ENCODE data around the gene TSHB.
A peak's percentile ranks its signal among the peaks of the same experiment; 100 is the strongest.
"Not testable (repeated sequence)": the region's sequence is repeated elsewhere in the genome, so short reads cannot be mapped to it uniquely, and the experiment has no call there.

The TSHB gene

GRCh38 chr1:115029526-115029925, at the start of gene TSHB:
Gene TSHB (plus strand): TSS chr1:115029826. CDS start chr1:115033363, 3,537 bp downstream.
- DNase-seq: no peak

- DNase-seq: no peak
Observed at GRCh38 chr1:114982251-114982650, 47.4 kb upstream of the TSHB start.

- DNase-seq: no peak
Observed at GRCh38 chr1:114986286-114986685, 43.3 kb upstream of the TSHB start.

- DNase-seq: no peak
Observed at GRCh38 chr1:114988095-114988494, 41.5 kb upstream of the TSHB start.

- DNase-seq: no peak
Observed at GRCh38 chr1:114997510-114998289, 31.9 kb upstream of the TSHB start.

GRCh38 chr1:115006191-115006590, 23.4 kb upstream of the TSHB start:
- no peak for DNase-seq

GRCh38 chr1:115012006-115012405, 17.6 kb upstream of the TSHB start:
- DNase-seq: no peak

GRCh38 chr1:115012434-115012833, 17.2 kb upstream of the TSHB start:
- DNase-seq: no peak

GRCh38 chr1:115013792-115014191, 15.8 kb upstream of the TSHB start:
- no peak for DNase-seq

- DNase-seq: not testable (repeated sequence)
Observed at GRCh38 chr1:115019549-115019948, 10.1 kb upstream of the TSHB start.

GRCh38 chr1:115021145-115021544, 8.5 kb upstream of the TSHB start:
- no peak for DNase-seq

GRCh38 chr1:115023593-115023992, 6.0 kb upstream of the TSHB start:
- DNase-seq: no peak

- DNase-seq: no peak
Observed at GRCh38 chr1:115031595-115031994, 2.0 kb downstream of the TSHB start.

- DNase-seq: no peak
Observed at GRCh38 chr1:115035652-115036051, 6.0 kb downstream of the TSHB start.

- no peak for DNase-seq
Observed at GRCh38 chr1:115036814-115037507, 7.3 kb downstream of the TSHB start.

- no peak for DNase-seq
Observed at GRCh38 chr1:115040501-115040900, 10.9 kb downstream of the TSHB start.

GRCh38 chr1:115041654-115042053, 12.0 kb downstream of the TSHB start:
- no peak for DNase-seq

GRCh38 chr1:115046751-115047150, 17.1 kb downstream of the TSHB start:
- DNase-seq: no peak

- DNase-seq: no peak
Observed at GRCh38 chr1:115051850-115052249, 22.2 kb downstream of the TSHB start.

GRCh38 chr1:115052454-115053083, 22.9 kb downstream of the TSHB start:
- peak; percentile 68 for DNase-seq

- no peak for DNase-seq
Observed at GRCh38 chr1:115056395-115056798, 26.8 kb downstream of the TSHB start.

- DNase-seq: no peak
Observed at GRCh38 chr1:115057661-115058254, 28.1 kb downstream of the TSHB start.

- no peak for DNase-seq
Observed at GRCh38 chr1:115059316-115059715, 29.7 kb downstream of the TSHB start.

- no peak for DNase-seq
Observed at GRCh38 chr1:115060501-115060900, 30.9 kb downstream of the TSHB start.

Measured in activated CD8-positive, alpha-beta memory T cell treated with anti-CD3 and anti-CD28 coated beads for 24 hours (primary cell).